KOPT-K1 (cell line): Measurements from ENCODE around the gene FTO.

Experiments
- H3K27ac ChIP-seq: fragments of 200-600 bp; sonication (generic); 2 replicates; pipeline ENCODE4 v1.5.1; 2016; ENCODE audit warnings: antibody characterized with exemption, mild to moderate bottlenecking, low read depth, low read length; ENCODE audit not compliant: poor library complexity, severe bottlenecking
- H3K36me3 ChIP-seq: fragments of 200-600 bp; sonication (generic); 2 replicates; pipeline ENCODE4 v1.5.1; 2017; ENCODE audit warnings: antibody characterized with exemption, mild to moderate bottlenecking, low read length, moderate library complexity; ENCODE audit not compliant: insufficient read depth
- H3K9me3 ChIP-seq: fragments of 200-600 bp; sonication (generic); 2 replicates; pipeline ENCODE4 v1.5.1; 2017; ENCODE audit warnings: antibody characterized with exemption, low read length, mild to moderate bottlenecking; ENCODE audit not compliant: insufficient read depth, poor library complexity, severe bottlenecking

Gene FTO

DNA sequence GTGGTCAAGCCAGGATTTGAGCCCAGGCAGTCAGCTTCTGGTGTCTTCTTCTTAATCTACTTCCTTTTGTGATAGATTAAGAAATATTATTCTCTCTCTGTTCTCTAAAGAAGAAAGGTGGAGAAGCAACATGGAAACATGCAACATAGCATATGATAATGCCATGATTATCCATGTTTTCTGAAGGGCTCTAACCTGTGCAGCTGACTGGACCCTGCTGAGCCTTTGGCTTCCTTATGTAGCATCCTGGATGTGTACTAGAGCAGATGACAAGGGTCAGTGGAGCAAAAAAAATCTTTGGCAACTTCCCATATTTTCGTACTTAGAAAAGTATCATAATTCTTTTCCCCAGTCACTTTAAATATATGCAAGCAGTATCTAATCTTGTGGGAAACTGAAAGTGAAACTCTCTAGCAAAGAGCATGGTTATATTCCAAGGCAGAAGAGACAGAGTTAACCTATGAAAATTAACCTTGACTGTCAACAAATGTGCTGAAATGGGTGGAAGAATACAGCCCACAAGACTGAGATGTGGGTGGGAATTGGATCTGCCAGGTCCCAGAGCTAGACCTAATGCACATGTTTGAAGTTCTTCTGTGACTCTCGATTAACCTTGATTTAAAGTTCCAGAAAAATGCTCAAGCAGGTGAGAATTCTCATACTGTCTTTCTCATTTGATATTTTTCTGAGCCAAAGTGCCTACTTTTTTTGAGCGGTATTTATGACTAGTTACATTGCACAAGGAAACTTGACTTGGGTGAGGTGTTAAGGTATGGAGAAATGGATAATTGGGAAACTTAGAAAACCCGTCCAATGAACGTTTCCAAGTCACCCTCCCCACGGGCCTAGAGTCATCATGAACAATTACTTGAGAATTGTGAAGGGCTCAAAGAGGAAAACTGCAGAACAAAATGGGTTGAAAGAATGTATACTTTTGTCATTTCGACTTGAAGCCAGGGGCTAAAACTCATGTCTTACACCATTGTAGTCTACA, 248.6 kb downstream of the FTO start:
- Histone ChIP-seq H3K9me3 (no peaks in the 10 kb centered on the region), H3K27ac (peak overlapping the region; percentile 75), H3K36me3 (no peaks in the 10 kb centered on the region)

DNA sequence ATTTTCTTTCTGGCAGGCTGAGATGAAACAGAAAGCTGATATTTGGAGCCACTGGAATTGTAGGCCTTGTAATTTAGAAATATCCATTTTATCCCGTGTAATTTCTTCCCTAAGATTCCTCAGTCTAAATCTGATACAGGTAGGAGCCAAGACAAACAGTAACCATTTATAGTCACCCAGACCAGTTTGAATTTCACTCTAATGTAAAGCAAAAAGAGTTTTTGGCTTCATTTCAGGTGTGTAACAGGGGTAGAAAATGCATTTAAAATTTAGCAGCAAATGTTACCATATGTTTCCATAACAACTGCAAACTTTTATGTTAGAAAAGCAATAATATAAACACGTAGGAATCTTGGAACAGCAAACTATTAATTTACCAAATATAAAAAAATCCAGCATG, 249.4 kb downstream of the FTO start:
- H3K36me3 ChIP-seq: no peaks in the 10 kb centered on the region
- H3K9me3 ChIP-seq: no peaks in the 10 kb centered on the region
- H3K27ac ChIP-seq: peak overlapping the region; percentile 75

DNA sequence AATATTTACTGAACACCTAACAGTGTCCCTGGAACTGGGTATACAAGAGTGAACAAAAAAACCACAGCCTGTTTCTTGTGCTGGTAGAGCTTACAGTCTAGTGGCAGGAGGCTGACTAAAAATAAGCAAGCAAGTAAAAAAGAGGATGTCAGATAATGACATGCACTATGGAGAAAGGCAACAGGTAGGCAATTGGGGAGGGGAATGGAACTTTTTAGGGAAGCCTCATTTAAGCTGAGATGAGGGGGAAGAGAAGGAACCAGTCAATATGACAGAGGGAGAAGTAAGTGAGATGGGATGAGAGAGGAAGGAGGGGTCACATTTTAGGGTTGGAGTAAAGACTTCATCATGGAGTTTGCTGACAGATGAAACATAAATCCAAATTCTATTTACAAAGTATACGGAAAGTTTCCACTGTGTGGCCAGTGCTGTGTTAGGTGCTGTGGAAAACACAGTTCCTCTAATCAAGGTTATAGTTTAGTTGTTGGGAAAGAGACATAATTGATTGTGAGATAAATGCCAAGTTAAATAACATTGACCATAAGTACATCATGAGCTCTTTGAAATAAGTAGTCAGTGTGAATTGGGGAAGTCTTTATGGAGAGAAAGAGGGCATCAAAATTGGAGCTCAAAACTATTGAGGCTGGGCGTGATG, 251.4 kb downstream of the FTO start:
- Histone ChIP-seq H3K36me3 (no peaks in the 10 kb centered on the region), H3K9me3 (no peaks in the 10 kb centered on the region), H3K27ac (no peak overlapping the region)

DNA sequence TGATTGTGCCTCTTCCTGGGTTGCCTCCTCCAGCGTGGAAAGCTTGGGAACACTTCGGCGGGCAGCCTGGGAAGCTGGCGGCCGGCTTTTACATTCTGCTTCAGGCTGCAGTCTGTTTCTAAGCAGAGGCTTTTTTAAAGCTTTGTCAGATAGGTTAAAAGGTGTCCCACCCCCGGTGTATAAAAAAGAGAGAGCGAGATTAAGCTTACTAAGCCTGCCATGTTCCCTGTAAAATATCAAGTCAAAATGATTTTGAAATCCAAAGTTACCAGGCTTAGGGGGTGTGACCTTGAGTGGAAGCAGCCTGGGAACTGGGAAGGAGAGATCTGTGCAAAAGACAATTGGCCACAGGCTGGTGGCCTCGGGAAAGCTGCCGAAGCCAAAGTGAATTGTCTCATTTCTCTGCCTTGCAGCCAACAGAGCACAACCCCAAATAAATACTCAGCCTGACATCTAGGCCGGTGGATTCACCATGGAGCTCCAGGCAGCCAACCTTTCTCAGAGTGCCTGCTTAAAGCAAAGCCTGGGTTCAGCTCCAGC, 254.5 kb downstream of the FTO start:
- Histone ChIP-seq H3K36me3 (no peaks in the 10 kb centered on the region), H3K9me3 (no peaks in the 10 kb centered on the region), H3K27ac (no peak overlapping the region)

DNA sequence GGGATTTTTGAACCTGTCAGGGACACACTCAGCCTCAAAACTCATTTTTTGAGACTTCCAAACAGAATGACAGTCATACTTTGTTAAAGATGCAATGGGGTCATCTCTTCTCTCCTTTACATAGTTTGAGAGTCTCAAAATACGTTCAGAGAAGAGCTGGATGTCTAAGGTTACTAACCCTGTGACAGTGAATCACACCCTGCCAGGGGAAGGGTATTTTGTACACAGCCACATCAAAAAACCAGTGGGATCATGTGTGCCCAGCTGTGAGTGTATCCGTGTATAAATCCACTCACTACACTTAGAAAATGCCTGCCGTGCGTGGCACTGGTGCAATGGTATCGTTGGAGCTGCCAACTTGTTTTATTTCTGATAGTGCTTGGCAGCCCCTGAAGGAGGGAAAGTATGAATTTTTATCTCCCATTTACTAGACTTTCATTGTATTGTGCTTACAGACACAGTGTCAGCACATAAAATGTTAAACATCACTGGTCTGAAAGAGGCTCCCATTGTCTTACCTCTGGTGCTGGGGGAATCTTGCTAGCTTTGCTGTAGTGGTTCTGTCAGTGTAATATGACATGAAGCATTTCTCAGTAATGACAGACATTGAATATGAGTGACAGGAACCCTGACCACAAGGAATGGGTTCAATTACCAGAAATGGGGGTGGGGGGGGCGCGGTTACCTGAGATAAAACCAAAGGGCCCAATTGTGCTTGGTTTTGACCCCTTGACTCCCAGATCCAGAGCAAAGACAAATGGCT, 256.3 kb downstream of the FTO start:
- no peaks in the 10 kb centered on the region for H3K36me3 ChIP-seq
- no peaks in the 10 kb centered on the region for H3K9me3 ChIP-seq
- H3K27ac ChIP-seq: no peak overlapping the region

DNA sequence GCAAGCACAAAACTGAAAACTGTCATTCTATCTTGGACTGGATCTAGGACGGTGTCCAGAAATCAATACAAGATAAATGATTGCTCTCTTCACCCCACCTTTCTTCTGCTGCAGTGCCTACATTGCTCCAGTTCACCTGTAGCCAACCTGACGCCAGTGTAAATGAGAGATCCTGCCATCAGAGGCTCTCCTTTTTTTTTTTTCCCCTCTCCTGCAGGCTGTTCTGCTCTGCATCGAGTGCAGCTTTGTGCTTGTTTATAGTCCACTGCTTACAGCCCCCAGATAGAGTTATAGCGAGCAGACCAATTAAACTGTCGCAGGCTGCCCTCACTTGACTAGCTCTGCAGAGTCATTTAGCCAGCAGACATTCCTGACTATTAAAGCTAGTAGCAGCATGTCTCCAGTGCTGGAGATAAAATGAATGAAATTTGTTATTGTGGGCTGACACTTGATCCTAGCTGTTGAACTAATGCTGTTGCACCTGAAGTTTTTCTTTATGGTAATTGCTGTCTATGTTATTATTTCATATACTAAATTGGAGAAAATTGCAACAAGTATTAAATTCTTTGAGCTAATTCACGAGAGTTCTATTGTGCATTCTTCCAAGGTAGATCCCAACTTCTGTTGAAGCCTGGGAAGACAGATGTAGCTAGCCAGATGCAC, 257.1 kb downstream of the FTO start:
- Histone ChIP-seq H3K27ac (no peak overlapping the region), H3K36me3 (no peaks in the 10 kb centered on the region), H3K9me3 (no peaks in the 10 kb centered on the region)

DNA sequence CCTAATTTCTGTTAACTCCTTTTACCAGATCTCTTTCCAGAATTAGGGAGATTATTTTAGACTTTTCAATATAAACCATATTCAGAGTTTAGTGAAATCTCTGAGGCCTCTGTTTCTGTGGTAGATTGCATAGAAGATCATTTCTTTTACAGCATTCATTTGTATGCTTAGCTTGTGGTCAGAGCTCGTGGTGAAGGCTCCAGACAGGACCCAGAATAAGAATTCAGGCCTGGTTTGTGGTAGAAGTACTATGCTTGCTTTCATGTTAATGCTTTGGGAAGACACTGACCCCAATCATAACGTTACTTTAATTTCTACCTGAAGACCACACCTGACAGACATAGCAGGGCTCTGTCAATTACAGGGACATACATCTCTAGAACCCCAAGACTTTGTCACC, 258.1 kb downstream of the FTO start:
- no peaks in the 10 kb centered on the region for H3K9me3 ChIP-seq
- H3K27ac ChIP-seq: no peak overlapping the region

DNA sequence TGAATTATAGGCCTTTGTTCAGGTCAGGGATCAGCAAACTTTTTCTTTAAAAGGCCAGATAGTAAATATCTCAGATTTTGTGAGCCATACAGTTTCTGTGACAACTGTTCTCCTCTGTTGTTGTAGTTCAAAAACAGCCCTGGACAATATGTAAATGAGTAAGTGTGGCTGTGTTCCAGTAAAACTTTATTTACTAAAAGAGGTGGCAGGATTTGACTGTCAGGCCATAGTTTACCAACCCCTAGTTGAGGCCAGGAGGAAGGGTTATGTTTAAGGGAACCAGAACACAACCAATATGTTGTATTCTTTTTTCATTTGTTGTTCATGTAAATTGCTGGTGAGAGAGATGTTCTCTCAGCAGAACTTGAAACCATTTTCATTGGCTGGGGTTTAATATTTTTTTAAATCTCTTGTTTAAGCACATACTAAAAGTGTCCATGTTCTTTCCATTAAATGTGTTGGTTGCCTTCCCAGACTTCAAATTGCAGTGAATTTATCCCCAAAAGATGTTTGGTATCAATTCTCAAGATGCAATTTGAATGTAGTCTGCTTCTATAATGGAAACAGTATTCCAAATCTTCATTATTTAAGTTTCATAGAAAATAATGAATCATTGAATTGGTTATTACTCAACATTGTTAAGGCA, 260.3 kb downstream of the FTO start:
- no peak overlapping the region for H3K27ac ChIP-seq
- no peaks in the 10 kb centered on the region for H3K9me3 ChIP-seq
- H3K36me3 ChIP-seq: no peaks in the 10 kb centered on the region

More for the DNA sequence above, 258.1 kb downstream of the FTO start:
- no peaks in the 10 kb centered on the region for H3K36me3 ChIP-seq

DNA sequence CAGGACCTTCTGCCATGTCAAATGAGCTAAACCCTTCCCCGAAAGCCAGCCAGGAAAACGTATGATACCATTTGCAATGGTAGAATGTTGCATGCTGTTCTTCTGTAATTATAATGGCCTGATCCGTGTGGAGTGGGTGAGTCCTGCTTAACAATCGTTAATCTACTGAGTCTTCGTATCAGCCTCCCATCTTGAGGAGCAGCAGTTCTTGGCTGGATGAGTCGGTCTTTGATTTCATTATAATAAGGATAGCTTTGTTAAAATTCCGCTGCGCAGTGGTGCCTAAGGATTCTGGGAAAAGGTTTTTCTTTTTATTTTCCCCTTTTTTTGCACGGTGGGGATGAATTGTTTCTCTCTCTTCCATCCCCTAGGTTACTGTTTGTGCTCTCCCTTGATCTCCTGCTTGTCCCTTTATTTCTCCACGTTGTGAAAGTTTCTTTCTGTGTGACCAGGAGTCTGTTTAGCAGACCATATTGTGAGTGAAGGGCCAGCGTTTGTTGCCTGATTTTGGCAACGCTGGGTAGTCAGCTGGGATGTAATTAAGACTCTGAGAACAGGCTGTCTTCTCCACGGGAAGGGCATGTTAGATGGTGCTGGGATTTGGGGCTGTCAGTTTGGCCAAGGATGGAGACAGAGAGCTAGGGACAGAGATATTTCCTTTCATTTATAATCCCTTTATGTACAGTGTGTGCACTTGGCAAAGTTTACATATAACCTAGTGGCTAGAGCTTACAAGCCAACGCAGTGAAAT, 263.0 kb downstream of the FTO start:
- Histone ChIP-seq H3K27ac (no peak overlapping the region), H3K36me3 (no peaks in the 10 kb centered on the region), H3K9me3 (no peaks in the 10 kb centered on the region)

DNA sequence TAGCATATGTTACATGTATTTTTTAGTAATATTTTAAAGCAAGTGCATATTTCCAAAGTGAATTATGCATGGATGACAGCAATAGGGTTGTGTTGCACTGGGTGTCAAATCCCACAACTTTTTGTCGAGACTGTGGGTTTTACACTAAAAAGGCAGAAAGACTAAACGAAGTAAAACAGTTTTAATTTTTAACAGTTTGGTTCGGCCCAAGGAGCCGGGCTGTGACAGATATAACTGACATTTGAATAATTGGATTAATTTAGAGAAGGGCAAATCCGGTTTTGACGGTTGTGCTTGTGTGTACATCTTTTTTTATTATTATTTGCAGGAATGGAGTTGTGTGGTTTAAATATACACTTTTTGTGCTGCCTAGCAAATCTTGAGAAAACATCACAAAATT, 263.6 kb downstream of the FTO start:
- no peaks in the 10 kb centered on the region for H3K36me3 ChIP-seq
- no peak overlapping the region for H3K27ac ChIP-seq
- H3K9me3 ChIP-seq: no peaks in the 10 kb centered on the region

DNA sequence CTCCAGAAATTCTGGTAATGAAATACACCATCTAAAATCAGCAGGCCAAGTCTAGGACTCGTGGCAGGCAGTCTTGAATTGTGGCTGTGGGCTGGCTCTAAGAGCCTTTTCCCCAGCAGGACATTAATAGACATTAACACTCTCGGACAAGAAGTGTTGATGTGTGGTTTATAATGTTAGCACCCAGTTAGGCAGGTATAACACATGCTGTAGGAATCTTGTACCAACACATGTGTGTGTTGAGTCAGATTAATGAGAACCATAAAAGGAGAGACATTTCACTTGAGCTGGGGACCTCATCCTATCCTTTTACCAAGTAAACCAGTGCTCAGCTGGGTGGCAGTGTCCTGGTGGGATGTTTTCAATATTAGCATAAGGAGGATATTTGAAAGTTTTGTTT, 264.5 kb downstream of the FTO start:
- no peaks in the 10 kb centered on the region for H3K36me3 ChIP-seq
- no peak overlapping the region for H3K27ac ChIP-seq
- H3K9me3 ChIP-seq: no peaks in the 10 kb centered on the region

DNA sequence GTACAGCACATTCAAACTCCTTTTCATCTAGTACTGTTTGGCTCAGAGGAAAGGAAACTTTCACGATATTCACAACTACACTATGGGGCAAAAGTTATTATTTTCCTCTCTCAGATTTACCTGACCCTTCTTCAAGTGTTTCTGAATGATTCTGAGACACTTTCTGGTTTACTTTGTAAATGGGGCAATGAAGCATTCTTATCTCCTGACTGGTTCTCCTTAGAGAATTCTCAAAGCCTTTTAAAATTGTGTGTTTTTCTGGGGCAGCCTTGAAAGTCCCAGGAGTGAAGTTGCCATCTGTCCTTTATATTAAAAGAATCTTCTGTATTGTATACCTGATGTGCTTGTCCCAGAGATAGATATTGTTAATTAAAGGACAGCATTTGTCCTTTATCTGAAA, 264.9 kb downstream of the FTO start:
- Histone ChIP-seq H3K27ac (no peak overlapping the region), H3K36me3 (no peaks in the 10 kb centered on the region), H3K9me3 (no peaks in the 10 kb centered on the region)

DNA sequence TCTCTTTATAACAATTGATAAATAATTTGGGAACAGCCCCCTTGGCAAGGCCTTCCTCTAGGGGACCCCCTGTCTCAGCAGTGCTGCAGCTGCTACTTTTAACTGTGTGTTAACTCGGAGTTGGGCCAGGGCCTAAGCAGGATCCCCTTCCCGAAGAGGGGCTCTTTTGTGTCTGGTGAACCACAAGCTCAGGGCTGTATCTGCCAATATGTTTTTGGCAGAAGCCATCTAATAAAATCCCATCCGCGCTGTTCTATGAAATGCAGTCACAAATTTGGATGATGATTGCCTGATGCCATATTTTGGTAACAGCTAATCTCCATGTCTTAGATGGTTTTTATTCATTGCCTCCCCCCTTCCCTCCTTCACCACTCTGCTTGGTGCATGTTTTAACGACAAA, 267.7 kb downstream of the FTO start:
- Histone ChIP-seq H3K27ac (no peak overlapping the region), H3K36me3 (no peaks in the 10 kb centered on the region), H3K9me3 (no peaks in the 10 kb centered on the region)

DNA sequence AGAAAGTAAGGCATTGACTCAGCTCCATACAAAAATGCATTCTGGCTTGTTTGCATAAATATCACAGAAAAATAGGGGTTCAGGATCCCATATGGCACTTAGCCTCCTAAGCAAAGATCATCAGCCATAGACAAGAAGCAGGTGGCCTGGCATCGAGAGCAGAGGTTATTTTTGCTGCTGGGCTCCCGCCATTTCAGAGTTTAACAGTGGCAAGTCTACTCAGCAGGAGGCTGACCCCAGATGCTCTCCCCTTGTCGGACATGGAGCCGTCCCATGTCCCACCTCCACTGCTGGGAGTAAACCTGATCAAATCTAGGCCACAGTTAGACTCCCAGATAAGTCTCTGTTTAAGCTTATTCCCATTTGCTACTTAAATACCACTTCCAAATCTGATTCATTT, 269.1 kb downstream of the FTO start:
- Histone ChIP-seq H3K9me3 (no peaks in the 10 kb centered on the region), H3K27ac (no peak overlapping the region), H3K36me3 (no peaks in the 10 kb centered on the region)
